HG03060 (cell line): ENCODE data around the gene SRD5A2.

Source experiments
- ATAC-seq: cut with Tn5 transposase; IDR thresholded peaks from one replicate; pipeline ENCODE4 v1.9.1; 2021; ENCODE audit warnings: low read depth, moderate number of reproducible peaks; ENCODE audit not compliant: unreplicated experiment

Gene SRD5A2

GRCh38 chr2:31580321-31581117 lies at the start of gene SRD5A2:
Gene SRD5A2, minus strand, starts transcription at chr2:31580938. Its CDS starts 38 bp downstream, at chr2:31580900.
- ATAC-seq: no peak

- no peak for ATAC-seq
Observed at GRCh38 chr2:31606509-31606908, 25.8 kb upstream of the SRD5A2 start.

- ATAC-seq: no peak
Observed at GRCh38 chr2:31598694-31599093, 18.0 kb upstream of the SRD5A2 start.

GRCh38 chr2:31586230-31586629 lies 5.5 kb upstream of the SRD5A2 start:
- ATAC-seq: no peak

- no peak for ATAC-seq
Observed at GRCh38 chr2:31581124-31581795, 522 bp upstream of the SRD5A2 start.

GRCh38 chr2:31579996-31580320 lies 780 bp downstream of the SRD5A2 start:
- no peak for ATAC-seq

GRCh38 chr2:31578316-31578715 lies 2.4 kb downstream of the SRD5A2 start:
- ATAC-seq: no peak

- ATAC-seq: no peak
Observed at GRCh38 chr2:31577143-31577542, 3.6 kb downstream of the SRD5A2 start.

- ATAC-seq: no peak
Observed at GRCh38 chr2:31568585-31569201, 12.0 kb downstream of the SRD5A2 start.

GRCh38 chr2:31567679-31568078 lies 13.1 kb downstream of the SRD5A2 start:
- no peak for ATAC-seq

- ATAC-seq: no peak
Observed at GRCh38 chr2:31563273-31563839, 17.4 kb downstream of the SRD5A2 start.

GRCh38 chr2:31561823-31562222 lies 18.9 kb downstream of the SRD5A2 start:
- ATAC-seq: no peak

- no peak for ATAC-seq
Observed at GRCh38 chr2:31558401-31559295, 22.1 kb downstream of the SRD5A2 start.

GRCh38 chr2:31556940-31557339 lies 23.8 kb downstream of the SRD5A2 start:
- ATAC-seq: no peak

- ATAC-seq: no peak
Observed at GRCh38 chr2:31555967-31556706, 24.6 kb downstream of the SRD5A2 start.

GRCh38 chr2:31553362-31553761 lies 27.4 kb downstream of the SRD5A2 start:
- ATAC-seq: no peak

- ATAC-seq: no peak
Observed at GRCh38 chr2:31547485-31547884, 33.3 kb downstream of the SRD5A2 start.

- ATAC-seq: no peak
Observed at GRCh38 chr2:31541853-31542252, 38.9 kb downstream of the SRD5A2 start.

- ATAC-seq: no peak
Observed at GRCh38 chr2:31539505-31539904, 41.2 kb downstream of the SRD5A2 start.

- ATAC-seq: no peak
Observed at GRCh38 chr2:31535768-31536167, 45.0 kb downstream of the SRD5A2 start.
